Lower leg skin (tissue), 3 donors: Measurements from ENCODE around the gene KIR3DL2.
"Not testable (repeated sequence)": the region's sequence is repeated elsewhere in the genome, so short reads cannot be mapped to it uniquely, and the experiment has no call there.

ENCODE experiments used
- CTCF ChIP-seq, 3 donors: fragments of 450-650 bp; IDR thresholded peaks; one replicate each; pipeline ENCODE4 v1.5.1; 2016; ENCODE audit warnings: antibody characterized with exemption in 3 of 3, mild to moderate bottlenecking in 3 of 3, moderate library complexity in 2 of 3
- POLR2A ChIP-seq, 2 donors: fragments of 450-650 bp; IDR thresholded peaks; one replicate each; pipeline ENCODE4 v1.6.1; 2016 to 2017; ENCODE audit warnings: antibody characterized with exemption in 2 of 2, mild to moderate bottlenecking in 1 of 2, moderate library complexity in 1 of 2

GRCh38 chr19:54858476-54858875 lies 8.2 kb downstream of the KIR3DL2 start:
- TF ChIP-seq POLR2A, CTCF (IDR thresholded peaks at IDR 0.05): not testable (repeated sequence)
